HepG2 (cell line): Measurements from ENCODE around the gene C6orf62. TPM values are rescaled to one million over a fixed set of nuclear protein-coding genes. Genes with fewer than 3 reads are reported as not detected.

ENCODE experiments used
- BRCA1 ChIP-seq: sonication (generic); formaldehyde crosslinking; IDR thresholded peaks from 2 replicates; pipeline ENCODE4 v1.4.0; 2020; ENCODE audit warnings: missing genetic modification reagents
- HINFP ChIP-seq: sonication (generic); formaldehyde crosslinking; IDR thresholded peaks from 2 replicates; pipeline ENCODE4 v1.4.0; 2020; ENCODE audit warnings: low read depth, mild to moderate bottlenecking, missing genetic modification reagents
- HNF1B ChIP-seq: sonication (generic); formaldehyde crosslinking; IDR thresholded peaks from 2 replicates; pipeline ENCODE4 v1.5.1; 2020; ENCODE audit warnings: mild to moderate bottlenecking, moderate library complexity, missing genetic modification reagents
- KDM3A ChIP-seq: IDR thresholded peaks from 2 replicates; pipeline ENCODE4 v1.6.1; 2018; ENCODE audit warnings: low read depth, missing compliant biosample characterization
- KDM5A ChIP-seq: fragments of 200-600 bp; sonication (generic); IDR thresholded peaks from 2 replicates; pipeline ENCODE4 v1.7.0; 2018; ENCODE audit warnings: antibody characterized with exemption, mild to moderate bottlenecking, low read length, borderline replicate concordance
- KLF13 ChIP-seq: sonication (generic); formaldehyde crosslinking; IDR thresholded peaks from 2 replicates; pipeline ENCODE4 v1.4.0; 2020; ENCODE audit warnings: mild to moderate bottlenecking, missing genetic modification reagents
- NFAT5 ChIP-seq: sonication (generic); formaldehyde crosslinking; IDR thresholded peaks from 2 replicates; pipeline ENCODE4 v1.4.0; 2020; ENCODE audit warnings: missing genetic modification reagents
- STAG1 ChIP-seq: sonication (generic); formaldehyde crosslinking; IDR thresholded peaks from 2 replicates; pipeline ENCODE4 v1.4.0; 2020; ENCODE audit warnings: missing genetic modification reagents
- TMF1 ChIP-seq: sonication (generic); formaldehyde crosslinking; IDR thresholded peaks from 2 replicates; pipeline ENCODE4 v1.8.1; 2022; ENCODE audit warnings: low read depth, missing genetic modification reagents
- YEATS4 ChIP-seq: sonication (generic); formaldehyde crosslinking; IDR thresholded peaks from 2 replicates; pipeline ENCODE4 v1.4.0; 2020; ENCODE audit warnings: missing genetic modification reagents, borderline replicate concordance
- ZBTB3 ChIP-seq: sonication (generic); formaldehyde crosslinking; IDR thresholded peaks from 2 replicates; pipeline ENCODE4 v1.4.0; 2020; ENCODE audit warnings: low read depth, mild to moderate bottlenecking, moderate library complexity, missing genetic modification reagents, borderline replicate concordance
- ZFP90 ChIP-seq: sonication (generic); formaldehyde crosslinking; IDR thresholded peaks from 2 replicates; pipeline ENCODE4 v1.8.0; 2022; ENCODE audit warnings: missing genetic modification reagents, mild to moderate bottlenecking, inconsistent platforms, borderline replicate concordance
- ZKSCAN5 ChIP-seq: sonication (generic); formaldehyde crosslinking; IDR thresholded peaks from 2 replicates; pipeline ENCODE4 v1.5.1; 2020; ENCODE audit warnings: mild to moderate bottlenecking, missing genetic modification reagents
- ZMAT5 ChIP-seq: sonication (generic); formaldehyde crosslinking; IDR thresholded peaks from 2 replicates; pipeline ENCODE4 v1.5.0; 2020; ENCODE audit warnings: mild to moderate bottlenecking, low read depth, missing genetic modification reagents, borderline replicate concordance
- ZNF24 ChIP-seq: fragments of 450-650 bp; IDR thresholded peaks from 2 replicates; pipeline ENCODE4 v1.6.1; 2017; ENCODE audit warnings: antibody characterized with exemption, mild to moderate bottlenecking
- ZNF274 ChIP-seq: sonication (generic); formaldehyde crosslinking; IDR thresholded peaks from 2 replicates; pipeline ENCODE4 v1.5.1; 2020; ENCODE audit warnings: mild to moderate bottlenecking, missing genetic modification reagents
- ZNF598 ChIP-seq: sonication (generic); formaldehyde crosslinking; IDR thresholded peaks from 2 replicates; pipeline ENCODE4 v1.5.1; 2020; ENCODE audit warnings: mild to moderate bottlenecking, missing genetic modification reagents, borderline replicate concordance
- ZNF747 ChIP-seq: sonication (generic); formaldehyde crosslinking; IDR thresholded peaks from 2 replicates; pipeline ENCODE4 v1.8.1; 2023; ENCODE audit warnings: missing genetic modification reagents, mild to moderate bottlenecking, borderline replicate concordance
- ZNF878 ChIP-seq: sonication (generic); formaldehyde crosslinking; IDR thresholded peaks from 2 replicates; pipeline ENCODE4 v1.8.1; 2023; ENCODE audit warnings: mild to moderate bottlenecking, missing genetic modification reagents, moderate library complexity
- ZSCAN30 ChIP-seq: sonication (generic); formaldehyde crosslinking; IDR thresholded peaks from 2 replicates; pipeline ENCODE4 v1.5.0; 2020; ENCODE audit warnings: mild to moderate bottlenecking, missing genetic modification reagents
- ZSCAN31 ChIP-seq: sonication (generic); formaldehyde crosslinking; IDR thresholded peaks from 2 replicates; pipeline ENCODE4 v1.5.0; 2020; ENCODE audit warnings: low read depth, mild to moderate bottlenecking, missing genetic modification reagents
- polyA plus RNA-seq, 8 experiments: library from polyadenylated mRNA; depleted of rRNA in 3 of 8; stranded (reverse) in 7 of 8; unstranded in 1 of 8; fragments of >200 nt; fragmentation: Illumina TruSeq in 4 of 8; extraction: Trizol in 4 of 8; gene quantifications; 2 replicates each; pipeline versions ENCODE4 v1.2.1 to v1.2.3, GENCODE V29; 2011 to 2016; ENCODE audit warnings: low read depth in 4 of 8, missing spikeins in 1 of 8, mixed read lengths in 1 of 8; ENCODE audit not compliant: insufficient read depth in 1 of 8
- total RNA-seq, 5 experiments: library from RNA; depleted of rRNA; stranded (reverse); fragments of >200 nt; fragmentation: Illumina TruSeq; extraction: Trizol; gene quantifications; 2 replicates each; pipeline ENCODE4 v1.2.3, GENCODE V29; 2016; ENCODE audit warnings: low read depth in 1 of 5

The C6orf62 gene
- total and polyA plus RNA-seq, 2 of the 13 experiments (the other 11 are each of a cell fraction or from before 2014, with no cell fraction given) = 54.8 to 90.4 TPM

GRCh38 chr6:24666097-24666640 lies 52.8 kb downstream of the C6orf62 start (continued):
- 0 out of 2 replicates have a peak, but pooled peaks have one; percentile 10 for TF ChIP-seq ZMAT5
- 0 out of 2 replicates have a peak, but pooled peaks have one; percentile 6 for TF ChIP-seq KDM3A (CRISPR knock-in tag)
- peak; percentile 59; the same call in 1 of the 2 replicates for TF ChIP-seq ZNF747 (CRISPR knock-in tag)
- peak; percentile 85; the same call in 1 of the 2 replicates for TF ChIP-seq ZNF878 (CRISPR knock-in tag)
- peak; percentile 1; the same call in 1 of the 2 replicates for TF ChIP-seq HINFP (CRISPR knock-in tag)
- peak; percentile 85; the same call in 1 of the 2 replicates for TF ChIP-seq ZNF598
- 0 out of 2 replicates have a peak, but pooled peaks have one; percentile 21 for TF ChIP-seq ZNF274 (CRISPR knock-in tag)
- TF ChIP-seq ZSCAN30 (CRISPR knock-in tag) = 0 out of 2 replicates have a peak, but pooled peaks have one; percentile 25
- TF ChIP-seq STAG1 (CRISPR knock-in tag) = 0 out of 2 replicates have a peak, but pooled peaks have one; percentile 24
- no peak for TF ChIP-seq YEATS4
- no peak for TF ChIP-seq ZSCAN31 (CRISPR knock-in tag)
- TF ChIP-seq BRCA1 (CRISPR knock-in tag) = 0 out of 2 replicates have a peak, but pooled peaks have one; percentile 12
- TF ChIP-seq KLF13 (CRISPR knock-in tag) = no peak
- TF ChIP-seq ZKSCAN5 (CRISPR knock-in tag) = peak; percentile 16; the same call in 1 of the 2 replicates
- TF ChIP-seq TMF1 (CRISPR knock-in tag) = peak; percentile 74; the same call in 1 of the 2 replicates
- TF ChIP-seq NFAT5 (CRISPR knock-in tag) = peak; percentile 15; the same call in 1 of the 2 replicates
- no peak for TF ChIP-seq ZBTB3 (CRISPR knock-in tag)
- TF ChIP-seq ZFP90 = 0 out of 2 replicates have a peak, but pooled peaks have one; percentile 2
- no peak for TF ChIP-seq ZNF24
- peak; percentile 81 for TF ChIP-seq KDM5A
- TF ChIP-seq HNF1B (CRISPR knock-in tag) = peak; percentile 11; the same call in 1 of the 2 replicates
